Stimulated activated CD8-positive, alpha-beta memory T cell treated with anti-CD3 and anti-CD28 coated beads, Interleukin-4, amount 100 ng/mL, for 48 hours (primary cell): ENCODE results near the gene FOXD2.

ENCODE experiments used
- DNase-seq: peaks from one replicate; pipeline ENCODE4 v3.0.0-alpha.2; 2020

Gene FOXD2

DNA sequence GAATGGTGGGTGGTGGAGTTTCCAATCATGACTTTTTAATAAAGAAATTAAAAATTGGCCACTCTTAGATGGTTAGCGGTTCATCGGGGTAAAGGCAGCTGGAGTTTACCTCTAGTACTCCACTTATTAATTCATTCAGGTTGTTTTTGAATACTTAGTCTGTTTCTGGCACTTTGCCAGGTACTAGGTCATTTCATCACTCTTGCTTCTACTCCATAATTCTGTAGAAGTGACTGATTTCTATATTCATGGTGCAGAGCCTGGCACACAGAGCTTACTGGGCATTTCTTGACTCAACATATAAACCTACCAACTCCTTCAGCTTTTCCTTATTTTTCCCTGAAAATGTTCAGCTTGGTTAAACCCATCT lies 31.5 kb downstream of the FOXD2 start:
- no peak for DNase-seq

DNA sequence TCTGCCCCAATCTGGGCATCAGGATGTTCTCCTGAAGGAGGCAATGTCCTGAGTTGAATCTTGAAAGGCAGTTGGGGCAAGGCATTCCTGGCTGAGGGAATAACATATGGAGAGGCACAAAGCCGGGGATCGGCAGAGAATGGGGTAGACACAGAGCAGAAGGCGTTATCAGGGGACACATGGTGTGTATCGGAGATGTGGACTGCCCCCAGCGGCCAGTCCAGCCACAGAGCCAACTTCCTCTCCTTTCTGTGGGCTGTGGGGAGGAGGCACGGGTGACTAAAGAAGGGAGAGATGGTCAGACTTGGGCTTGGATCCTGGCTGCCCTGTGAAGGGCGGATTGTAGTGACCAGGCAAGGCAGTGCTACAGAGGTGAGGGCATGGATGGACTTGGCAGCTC lies 32.1 kb downstream of the FOXD2 start:
- DNase-seq = no peak

DNA sequence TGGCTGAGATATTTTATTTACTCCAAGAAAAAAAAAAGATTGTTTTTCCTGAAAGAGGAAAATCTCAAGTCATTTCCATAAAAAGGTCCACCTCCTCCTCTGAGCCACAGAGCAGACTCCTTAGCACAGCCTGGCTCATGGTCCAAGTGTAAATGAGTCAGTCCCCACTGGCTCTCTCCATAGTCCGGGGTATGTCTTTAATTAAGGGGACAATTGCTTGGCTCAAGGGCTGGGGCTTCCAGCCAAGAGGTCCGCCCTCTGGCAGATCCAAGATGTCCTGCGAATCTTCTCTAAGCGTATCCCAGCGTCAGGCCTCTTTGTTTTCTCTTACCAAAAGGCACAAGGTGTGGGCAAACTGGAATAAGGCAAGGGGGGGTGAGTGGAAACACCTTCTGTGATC lies 33.3 kb downstream of the FOXD2 start:
- DNase-seq = no peak

- no peak for DNase-seq
Measured at GRCh38 chr1:47474278-47475193, 36.7 kb downstream of the FOXD2 start.

GRCh38 chr1:47477595-47478080 lies 39.8 kb downstream of the FOXD2 start:
- no peak for DNase-seq

DNA sequence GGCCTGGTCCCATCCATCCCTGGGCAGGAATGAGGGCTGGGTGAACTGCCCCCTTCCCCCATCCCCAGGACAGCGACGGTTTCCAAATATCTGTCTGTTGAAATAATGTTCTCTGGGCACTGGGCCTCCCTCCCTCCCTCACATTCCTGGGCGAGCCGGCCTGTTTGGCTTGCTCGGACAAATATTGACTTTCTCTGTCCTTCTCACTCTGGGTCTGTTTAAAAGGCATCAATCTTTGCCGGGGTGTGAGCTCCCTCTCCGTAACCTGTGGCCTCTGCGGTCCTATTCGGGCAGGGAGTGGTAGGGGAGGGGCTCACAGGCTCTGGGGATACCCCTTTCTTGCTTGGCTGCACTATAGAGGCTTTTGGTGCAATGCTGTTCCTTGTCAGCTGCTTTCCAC lies 40.2 kb downstream of the FOXD2 start:
- no peak for DNase-seq

GRCh38 chr1:47479664-47480063 lies 41.8 kb downstream of the FOXD2 start:
- no peak for DNase-seq

DNA sequence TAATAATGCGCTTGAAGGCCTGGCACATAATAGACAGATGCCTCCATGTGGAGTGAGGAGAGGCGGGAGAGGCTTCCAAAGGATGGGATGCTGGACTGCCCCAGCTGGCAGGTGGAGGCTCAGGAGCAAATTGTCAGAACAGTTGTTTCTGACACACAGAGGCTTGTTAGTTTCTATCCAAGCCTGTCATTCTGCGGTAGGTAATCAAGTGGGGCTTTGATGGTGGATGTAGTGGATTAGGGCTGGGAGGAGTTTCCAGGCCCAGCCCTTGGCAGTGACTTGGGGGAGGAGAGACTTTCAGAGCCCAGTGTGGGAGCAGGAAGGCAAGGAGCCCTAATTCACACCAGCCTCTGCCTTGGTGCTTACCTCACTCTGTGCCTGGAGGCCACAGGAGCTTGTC lies 44.1 kb downstream of the FOXD2 start:
- no peak for DNase-seq

DNA sequence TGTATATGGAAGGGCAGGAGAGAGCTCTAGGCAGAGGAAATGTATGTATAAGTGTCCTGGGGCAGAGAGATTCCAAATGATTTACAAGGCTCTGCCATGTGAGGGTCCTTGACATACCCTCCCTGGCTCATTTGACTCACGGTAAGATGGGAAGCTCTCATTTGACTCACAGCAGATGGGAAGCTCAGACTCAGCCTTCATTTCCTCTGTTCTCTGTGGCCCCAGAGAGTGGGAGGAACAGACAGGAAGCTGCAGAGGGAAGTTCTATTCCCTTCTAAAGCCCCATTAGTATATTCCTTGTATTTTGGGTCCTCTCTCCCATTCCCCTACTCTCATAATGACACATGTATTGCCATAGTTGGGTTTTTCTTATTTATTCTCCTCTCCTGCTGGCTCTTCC lies 44.9 kb downstream of the FOXD2 start:
- no peak for DNase-seq

DNA sequence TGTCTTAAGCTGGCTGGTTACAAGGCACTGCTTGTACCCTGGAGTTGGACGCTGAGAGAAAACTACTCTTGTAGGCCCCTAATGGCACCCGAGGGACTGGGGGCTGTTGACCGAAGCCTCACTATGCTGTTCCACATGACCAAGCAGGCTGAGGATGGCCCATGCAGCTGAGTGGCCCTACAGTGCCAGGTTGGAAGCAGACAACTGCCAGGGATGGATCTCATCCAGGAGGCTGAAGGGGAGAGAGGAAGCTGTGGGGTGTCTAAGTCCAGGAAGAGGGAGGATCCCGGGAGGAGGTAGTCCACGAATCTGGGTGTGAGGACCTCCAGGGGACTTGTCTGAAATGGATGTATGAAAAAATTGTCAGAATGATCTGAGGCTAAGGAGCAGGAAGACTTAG lies 45.8 kb downstream of the FOXD2 start:
- no peak for DNase-seq

- DNase-seq = no peak
Measured at GRCh38 chr1:47485817-47486216, 48.0 kb downstream of the FOXD2 start.

GRCh38 chr1:47487332-47487731 lies 49.5 kb downstream of the FOXD2 start:
- no peak for DNase-seq

DNA sequence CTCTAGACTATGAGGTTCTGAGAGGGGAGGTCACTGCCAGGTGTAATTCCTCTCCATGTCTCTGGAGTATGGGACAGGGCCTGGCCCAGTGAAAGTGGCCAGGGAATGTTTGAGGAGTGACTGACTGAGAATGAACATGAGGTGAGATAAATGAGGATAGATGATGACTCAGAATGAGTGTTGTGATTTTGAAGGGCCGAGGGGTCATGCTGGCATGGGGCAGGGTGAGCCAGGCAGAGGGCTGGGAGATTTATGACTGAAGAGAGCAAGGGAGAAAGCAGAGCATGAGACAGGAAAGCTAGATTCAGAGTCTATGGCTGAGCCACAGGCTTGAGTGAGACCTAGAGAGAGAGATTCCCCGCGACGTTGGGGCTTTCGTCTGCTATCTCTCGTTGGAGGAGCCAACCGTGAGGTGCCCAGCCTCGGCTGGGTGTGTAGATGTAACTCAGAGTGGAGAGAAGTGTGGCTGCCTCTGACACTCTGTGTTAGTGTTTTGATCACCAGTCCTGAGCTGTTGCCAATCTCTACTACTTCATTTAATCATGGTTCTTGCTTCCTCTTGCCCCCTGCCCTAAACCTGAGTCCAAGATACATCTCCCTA lies 50.1 kb downstream of the FOXD2 start:
- no peak for DNase-seq
